Karpas-422 (cell line): ENCODE measurements around the gene FIZ1. TPM values are rescaled to one million over a fixed set of nuclear protein-coding genes. Genes with fewer than 3 reads are reported as not detected.

Experiments used
- DNase-seq: peaks from one replicate; pipeline ENCODE4 v3.0.0-alpha.2; 2015
- H2AFZ ChIP-seq: fragments of 200-600 bp; sonication (generic); 2 replicates; pipeline ENCODE4 v1.6.1; 2014; ENCODE audit warnings: antibody characterized with exemption, low read length, mixed read lengths
- H3K27ac ChIP-seq: fragments of 200-600 bp; sonication (generic); 2 replicates; pipeline ENCODE4 v1.5.1; 2014; ENCODE audit warnings: mild to moderate bottlenecking, low read length, moderate library complexity
- H3K27me3 ChIP-seq: fragments of 200-600 bp; sonication (generic); 2 replicates; pipeline ENCODE4 v1.6.1; 2014; ENCODE audit warnings: low read length, mixed read lengths
- H3K36me3 ChIP-seq: fragments of 200-600 bp; sonication (generic); 2 replicates; pipeline ENCODE4 v1.6.1; 2014; ENCODE audit warnings: low read length, mixed read lengths; ENCODE audit not compliant: insufficient read depth
- H3K4me1 ChIP-seq: fragments of 200-600 bp; sonication (generic); 2 replicates; pipeline ENCODE4 v1.6.1; 2014; ENCODE audit warnings: mild to moderate bottlenecking, low read length, mixed read lengths
- H3K4me2 ChIP-seq: fragments of 200-600 bp; sonication (generic); 2 replicates; pipeline ENCODE4 v1.6.1; 2014; ENCODE audit warnings: low read length, low read depth, mild to moderate bottlenecking; ENCODE audit not compliant: poor library complexity, severe bottlenecking
- H3K4me3 ChIP-seq: fragments of 200-600 bp; sonication (generic); 2 replicates; pipeline ENCODE4 v1.5.1; 2014; ENCODE audit warnings: mild to moderate bottlenecking, antibody characterized with exemption, low read length, mixed read lengths
- H3K79me2 ChIP-seq: fragments of 200-600 bp; sonication (generic); 2 replicates; pipeline ENCODE4 v1.6.1; 2014; ENCODE audit warnings: mild to moderate bottlenecking, low read length, mixed read lengths
- H3K9ac ChIP-seq: fragments of 200-600 bp; sonication (generic); 2 replicates; pipeline ENCODE4 v1.6.0; 2014; ENCODE audit warnings: low read length
- H3K9me2 ChIP-seq: fragments of 200-600 bp; sonication (generic), shearing (Covaris generic); replicated peaks from 2 replicates; pipeline ENCODE4 v1.6.0; 2014; ENCODE audit warnings: mild to moderate bottlenecking, low read length, moderate library complexity; ENCODE audit not compliant: insufficient read depth
- H3K9me3 ChIP-seq: fragments of 300-700, 200-600 bp; sonication (generic); 2 replicates; pipeline ENCODE4 v1.6.1; 2014; ENCODE audit warnings: low read length, mixed read lengths
- H4K20me1 ChIP-seq: fragments of 200-600 bp; sonication (generic); 2 replicates; pipeline ENCODE4 v1.6.1; 2014; ENCODE audit warnings: mild to moderate bottlenecking, antibody characterized with exemption, low read length, low read depth; ENCODE audit not compliant: insufficient read depth
- total RNA-seq: library from RNA; depleted of rRNA; stranded (reverse); fragments of >200 nt; shearing (Covaris generic); gene quantifications from 2 replicates; pipeline ENCODE4 v1.2.3, GENCODE V29; 2014; ENCODE audit warnings: low replicate concordance; rRNA removed

Gene FIZ1
- total RNA-seq = 6.4 and 12.2 TPM in 2 replicates

- H4K20me1 ChIP-seq = no peaks in the 10 kb centered on the region
- no peaks in the 10 kb centered on the region for H3K9me3 ChIP-seq
- H3K36me3 ChIP-seq = peaks cover 21% of the 10 kb centered on the region
- peak within 1 kb of the TSS; percentile 51; the same call in 1 of the 2 replicates for H2AFZ ChIP-seq
- peak; percentile 100 for DNase-seq
- H3K79me2 ChIP-seq = peaks cover 9% of the 10 kb centered on the region
- H3K27me3 ChIP-seq = no peaks in the 10 kb centered on the region
- H3K9ac ChIP-seq = peak within 1 kb of the TSS; percentile 80
- peak within 1 kb of the TSS; percentile 75 for H3K4me2 ChIP-seq
- no peaks in the 10 kb centered on the region for H3K9me2 ChIP-seq
- H3K4me3 ChIP-seq = peak within 1 kb of the TSS; percentile 68
- H3K27ac ChIP-seq = peak within 1 kb of the TSS; percentile 88
- H3K4me1 ChIP-seq = peaks cover 18% of the 10 kb centered on the region
Observed at GRCh38 chr19:55599468-55599841, at the start of gene FIZ1. Gene FIZ1, minus strand, starts transcription at chr19:55599517. Its CDS starts 1,652 bp downstream, at chr19:55597865.

- Histone ChIP-seq H3K9me3 (no peaks in the 10 kb centered on the region), H2AFZ (no peak overlapping the region), H3K4me1 (peaks cover 49% of the 10 kb centered on the region), H3K4me2 (peak overlapping the region; percentile 74), H3K4me3 (peak overlapping the region; percentile 67), H3K27ac (peak overlapping the region; percentile 96), H3K9ac (peak overlapping the region; percentile 87), H3K9me2 (no peaks in the 10 kb centered on the region), H3K36me3 (peaks cover 15% of the 10 kb centered on the region), H4K20me1 (no peaks in the 10 kb centered on the region; the same call in 1 of the 2 replicates), H3K79me2 (peaks cover 35% of the 10 kb centered on the region), H3K27me3 (no peaks in the 10 kb centered on the region)
- DNase-seq = no peak
Observed at GRCh38 chr19:55648585-55649267, 49.4 kb upstream of the FIZ1 start.

- Histone ChIP-seq H3K27me3 (no peaks in the 10 kb centered on the region), H3K9me3 (no peaks in the 10 kb centered on the region), H3K4me1 (peaks cover 51% of the 10 kb centered on the region), H3K79me2 (peaks cover 43% of the 10 kb centered on the region), H3K4me2 (peak within 1 kb of the TSS; percentile 74), H3K9ac (peak within 1 kb of the TSS; percentile 87), H2AFZ (no peak within 1 kb of the TSS; the same call in 1 of the 2 replicates), H3K9me2 (no peaks in the 10 kb centered on the region), H4K20me1 (no peaks in the 10 kb centered on the region; the same call in 1 of the 2 replicates), H3K27ac (peak within 1 kb of the TSS; percentile 96), H3K4me3 (peak within 1 kb of the TSS; percentile 67), H3K36me3 (peaks cover 15% of the 10 kb centered on the region)
- peak; percentile 92 for DNase-seq
Observed at GRCh38 chr19:55647732-55648584, 48.6 kb upstream of the FIZ1 start, which contains the start of gene CCDC106. Gene CCDC106, plus strand, starts transcription at chr19:55648212. Its CDS starts 835 bp downstream, at chr19:55649047.

- Histone ChIP-seq H3K9ac (peak overlapping the region; percentile 87), H3K4me3 (peak overlapping the region; percentile 67)
Observed at GRCh38 chr19:55646889-55647731, 47.8 kb upstream of the FIZ1 start.

GRCh38 chr19:55645512-55645881, 46.2 kb upstream of the FIZ1 start:
- Histone ChIP-seq H3K9ac (peak overlapping the region; percentile 99), H4K20me1 (no peaks in the 10 kb centered on the region; the same call in 1 of the 2 replicates), H3K4me3 (peak overlapping the region; percentile 95), H3K36me3 (peaks cover 15% of the 10 kb centered on the region), H3K9me2 (no peaks in the 10 kb centered on the region), H3K4me1 (peaks cover 59% of the 10 kb centered on the region), H3K79me2 (peaks cover 61% of the 10 kb centered on the region), H3K9me3 (no peaks in the 10 kb centered on the region), H3K27me3 (no peaks in the 10 kb centered on the region), H2AFZ (no peak overlapping the region), H3K4me2 (peak overlapping the region; percentile 93), H3K27ac (peak overlapping the region; percentile 96)
- DNase-seq = no peak

More at GRCh38 chr19:55646889-55647731, 47.8 kb upstream of the FIZ1 start:
- H3K27me3 ChIP-seq = no peaks in the 10 kb centered on the region
- peaks cover 15% of the 10 kb centered on the region for H3K36me3 ChIP-seq
- H3K4me1 ChIP-seq = peaks cover 58% of the 10 kb centered on the region
- no peaks in the 10 kb centered on the region for H3K9me2 ChIP-seq
- no peak overlapping the region for H2AFZ ChIP-seq
- peak; percentile 94 for DNase-seq
- peaks cover 51% of the 10 kb centered on the region for H3K79me2 ChIP-seq
- peak overlapping the region; percentile 96 for H3K27ac ChIP-seq
- no peaks in the 10 kb centered on the region for H3K9me3 ChIP-seq
- peak overlapping the region; percentile 74 for H3K4me2 ChIP-seq
- no peaks in the 10 kb centered on the region; the same call in 1 of the 2 replicates for H4K20me1 ChIP-seq

GRCh38 chr19:55644842-55645511, 45.7 kb upstream of the FIZ1 start:
- H3K9me2 ChIP-seq = no peaks in the 10 kb centered on the region
- H3K9me3 ChIP-seq = no peaks in the 10 kb centered on the region
- peaks cover 65% of the 10 kb centered on the region for H3K4me1 ChIP-seq
- peak overlapping the region; percentile 99 for H3K9ac ChIP-seq
- H3K4me2 ChIP-seq = peak overlapping the region; percentile 93
- H3K36me3 ChIP-seq = peaks cover 15% of the 10 kb centered on the region
- no peaks in the 10 kb centered on the region for H3K27me3 ChIP-seq
- peaks cover 61% of the 10 kb centered on the region for H3K79me2 ChIP-seq
- no peaks in the 10 kb centered on the region; the same call in 1 of the 2 replicates for H4K20me1 ChIP-seq
- H3K27ac ChIP-seq = peak overlapping the region; percentile 96
- H2AFZ ChIP-seq = no peak overlapping the region
- H3K4me3 ChIP-seq = peak overlapping the region; percentile 95
- peak; percentile 83 for DNase-seq

- Histone ChIP-seq H3K36me3 (peaks cover 15% of the 10 kb centered on the region), H3K4me2 (peak overlapping the region; percentile 93), H4K20me1 (no peaks in the 10 kb centered on the region; the same call in 1 of the 2 replicates), H3K27ac (peak overlapping the region; percentile 96), H3K79me2 (peaks cover 58% of the 10 kb centered on the region), H3K9me2 (no peaks in the 10 kb centered on the region), H3K9ac (peak overlapping the region; percentile 99), H3K27me3 (no peaks in the 10 kb centered on the region), H2AFZ (no peak overlapping the region), H3K9me3 (no peaks in the 10 kb centered on the region), H3K4me1 (peaks cover 66% of the 10 kb centered on the region), H3K4me3 (peak overlapping the region; percentile 95)
- DNase-seq = peak; percentile 67
Observed at GRCh38 chr19:55644191-55644833, 45.0 kb upstream of the FIZ1 start.
